Mesodermal cell (in vitro differentiated cells): ENCODE measurements around the gene AP2B1.
"Not testable (repeated sequence)": the region's sequence is repeated elsewhere in the genome, so short reads cannot be mapped to it uniquely, and the experiment has no call there.

Experiments
- H3K27ac ChIP-seq: 2 replicates; pipeline ENCODE4 v1.7.0; 2013; ENCODE audit warnings: mild to moderate bottlenecking, low read depth, low read length, moderate library complexity; ENCODE audit not compliant: severe bottlenecking
- H3K36me3 ChIP-seq: 2 replicates; pipeline ENCODE4 v1.7.1; 2013; ENCODE audit warnings: mild to moderate bottlenecking, low read length, moderate library complexity; ENCODE audit not compliant: control insufficient read depth, insufficient read depth
- H3K4me1 ChIP-seq: one replicate; pipeline ENCODE4 v1.7.1; 2013; ENCODE audit warnings: mild to moderate bottlenecking, low read length; ENCODE audit not compliant: insufficient read depth, control insufficient read depth, poor library complexity, severe bottlenecking
- H3K4me3 ChIP-seq: 2 replicates; pipeline ENCODE4 v1.7.0; 2013; ENCODE audit warnings: low read length, control low read depth, mild to moderate bottlenecking; ENCODE audit not compliant: insufficient read depth, poor library complexity, severe bottlenecking; ENCODE audit errors: extremely low read depth
- H3K9me3 ChIP-seq: 2 replicates; pipeline ENCODE4 v1.7.1; 2013; ENCODE audit warnings: mild to moderate bottlenecking, low read length, moderate library complexity; ENCODE audit not compliant: control insufficient read depth
- WGBS, 2 experiments: methylation state at CpG; one replicate each; pipeline ENCODE4 v1.1.5; 2013; ENCODE audit warnings: missing lambda C conversion rate in 2 of 2; ENCODE audit not compliant: insufficient coverage in 2 of 2; 5-methylcytosine and 5-hydroxymethylcytosine counted together

Gene AP2B1

GRCh38 chr17:35603674-35604073 lies 16.6 kb downstream of the AP2B1 start:
- H3K9me3 ChIP-seq, result no peaks in the 10 kb centered on the region

GRCh38 chr17:35605678-35606077 lies 18.6 kb downstream of the AP2B1 start:
- Histone ChIP-seq H3K4me1 (no peaks in the 10 kb centered on the region), H3K9me3 (no peaks in the 10 kb centered on the region), H3K27ac (no peak overlapping the region), H3K36me3 (peaks cover 96% of the 10 kb centered on the region), H3K4me3 (no peak overlapping the region)
- 93 to 97% methylated on average over 2 of the region's 2 CpGs for WGBS, 2 experiments

More at GRCh38 chr17:35603674-35604073, 16.6 kb downstream of the AP2B1 start:
- WGBS, 2 experiments, result 97 to 99% methylated on average over 4 to 6 of the region's 7 CpGs
- H3K4me3 ChIP-seq, result no peak overlapping the region
- H3K36me3 ChIP-seq, result peaks cover 93% of the 10 kb centered on the region
- H3K4me1 ChIP-seq, result no peaks in the 10 kb centered on the region
- no peak overlapping the region for H3K27ac ChIP-seq

GRCh38 chr17:35607239-35607847 lies 20.2 kb downstream of the AP2B1 start:
- 86% methylated on average over 1 of the region's 3 CpGs; no CpG with 5 or more reads in 1 of the 2 experiments for WGBS, 2 experiments

GRCh38 chr17:35609831-35610230 lies 22.7 kb downstream of the AP2B1 start:
- 95 to 100% methylated on average over 2 of the region's 4 CpGs for WGBS, 2 experiments
- Histone ChIP-seq H3K27ac (no peak overlapping the region), H3K4me3 (no peak overlapping the region), H3K36me3 (peaks cover 86% of the 10 kb centered on the region), H3K4me1 (no peaks in the 10 kb centered on the region), H3K9me3 (no peaks in the 10 kb centered on the region)

More at GRCh38 chr17:35607239-35607847, 20.2 kb downstream of the AP2B1 start:
- H3K36me3 ChIP-seq, result peaks cover 92% of the 10 kb centered on the region
- no peaks in the 10 kb centered on the region for H3K4me1 ChIP-seq
- H3K27ac ChIP-seq, result no peak overlapping the region
- H3K4me3 ChIP-seq, result no peak overlapping the region
- no peaks in the 10 kb centered on the region for H3K9me3 ChIP-seq

GRCh38 chr17:35610746-35611145 lies 23.6 kb downstream of the AP2B1 start:
- peaks cover 84% of the 10 kb centered on the region for H3K36me3 ChIP-seq
- H3K4me3 ChIP-seq, H3K9me3 ChIP-seq, H3K27ac ChIP-seq, H3K4me1 ChIP-seq: not testable (repeated sequence)
- 92 to 94% methylated on average over 10 to 11 of the region's 12 CpGs for WGBS, 2 experiments

- no peak overlapping the region for H3K27ac ChIP-seq
- 60% methylated on average over 1 of the region's 2 CpGs; no CpG with 5 or more reads in 1 of the 2 experiments for WGBS, 2 experiments
- peaks cover 76% of the 10 kb centered on the region for H3K36me3 ChIP-seq
- no peak overlapping the region for H3K4me3 ChIP-seq
- no peaks in the 10 kb centered on the region for H3K4me1 ChIP-seq
- H3K9me3 ChIP-seq, result no peaks in the 10 kb centered on the region
Measured at GRCh38 chr17:35612924-35613521, 25.9 kb downstream of the AP2B1 start.

GRCh38 chr17:35614810-35615209 lies 27.7 kb downstream of the AP2B1 start:
- H3K4me3 ChIP-seq, result no peak overlapping the region
- no peaks in the 10 kb centered on the region for H3K4me1 ChIP-seq
- peaks cover 69% of the 10 kb centered on the region for H3K36me3 ChIP-seq
- no peak overlapping the region for H3K27ac ChIP-seq
- no peaks in the 10 kb centered on the region for H3K9me3 ChIP-seq
- WGBS, 2 experiments, result 94 to 100% methylated on average over 2 to 3 of the region's 3 CpGs

- peaks cover 62% of the 10 kb centered on the region for H3K36me3 ChIP-seq
- no peak overlapping the region for H3K27ac ChIP-seq
- H3K4me3 ChIP-seq, result no peak overlapping the region
- no peaks in the 10 kb centered on the region for H3K4me1 ChIP-seq
- 85 to 100% methylated on average over 1 to 3 of the region's 7 CpGs for WGBS, 2 experiments
- H3K9me3 ChIP-seq, result no peaks in the 10 kb centered on the region
Measured at GRCh38 chr17:35616536-35616935, 29.4 kb downstream of the AP2B1 start.

GRCh38 chr17:35617505-35617904 lies 30.4 kb downstream of the AP2B1 start:
- no peaks in the 10 kb centered on the region for H3K9me3 ChIP-seq
- H3K27ac ChIP-seq, result no peak overlapping the region
- H3K4me3 ChIP-seq, result no peak overlapping the region
- H3K36me3 ChIP-seq, result peaks cover 59% of the 10 kb centered on the region
- no peaks in the 10 kb centered on the region for H3K4me1 ChIP-seq
- WGBS, 2 experiments, result no CpG with 5 or more reads among the region's 2 CpGs

GRCh38 chr17:35618628-35619027 lies 31.5 kb downstream of the AP2B1 start:
- Histone ChIP-seq H3K4me1 (no peaks in the 10 kb centered on the region), H3K36me3 (peaks cover 58% of the 10 kb centered on the region), H3K9me3 (no peaks in the 10 kb centered on the region), H3K4me3 (no peak overlapping the region), H3K27ac (no peak overlapping the region)

GRCh38 chr17:35621768-35622167 lies 34.6 kb downstream of the AP2B1 start:
- Histone ChIP-seq H3K36me3 (peaks cover 60% of the 10 kb centered on the region), H3K9me3 (no peaks in the 10 kb centered on the region), H3K4me3 (no peak overlapping the region), H3K4me1 (no peaks in the 10 kb centered on the region), H3K27ac (no peak overlapping the region)
- WGBS, 2 experiments, result no CpG with 5 or more reads among the region's 1 CpG
